MCF 10A (cell line): ENCODE results near the gene PROZ. TPM values are rescaled to one million over a fixed set of nuclear protein-coding genes. Genes with fewer than 3 reads are reported as not detected.

Experiments
- BruUV-seq: library from RNA; stranded (reverse); fragments of 400-500 nt; replicated peaks from 2 replicates; lab custom pipeline; 2021; lab: Mats Ljungman, UMichigan
- CTCF ChIA-PET: fragments of 300-600 bp; sonication (Branson Sonifier 250); formaldehyde crosslinking; extraction: SDS; loops from one replicate; lab custom pipeline; 2021; ENCODE audit warnings: antibody characterized with exemption, inconsistent platforms; lab: Yijun Ruan, JAX
- POLR2A ChIA-PET: fragments of 300-600, 350-650 bp; sonication (Branson Sonifier 250); formaldehyde crosslinking; extraction: SDS; loops from one replicate; lab custom pipeline; 2020; ENCODE audit warnings: antibody characterized with exemption, inconsistent platforms; lab: Yijun Ruan, JAX
- DNase-seq: peaks from one replicate; pipeline ENCODE4 v3.0.0-alpha.2; 2018; ENCODE audit not compliant: unreplicated experiment
- H3K27ac Mint-ChIP-seq: one replicate; pipeline ENCODE4 v1.8.0; 2022; ENCODE audit warnings: mild to moderate bottlenecking, low read depth, mixed read lengths; ENCODE audit not compliant: unreplicated experiment
- H3K27me3 Mint-ChIP-seq: one replicate; pipeline ENCODE4 v1.8.0; 2022; ENCODE audit warnings: mixed read lengths; ENCODE audit not compliant: insufficient read depth, unreplicated experiment
- H3K36me3 Mint-ChIP-seq: one replicate; pipeline ENCODE4 v1.8.0; 2022; ENCODE audit warnings: mild to moderate bottlenecking, moderate library complexity, mixed read lengths; ENCODE audit not compliant: insufficient read depth, unreplicated experiment
- H3K4me1 Mint-ChIP-seq: one replicate; pipeline ENCODE4 v1.8.0; 2022; ENCODE audit warnings: mixed read lengths; ENCODE audit not compliant: insufficient read depth, unreplicated experiment
- H3K4me3 Mint-ChIP-seq: one replicate; pipeline ENCODE4 v1.8.0; 2022; ENCODE audit warnings: mild to moderate bottlenecking, moderate library complexity, mixed read lengths; ENCODE audit not compliant: unreplicated experiment
- H3K9me3 Mint-ChIP-seq: one replicate; pipeline ENCODE4 v1.8.0; 2022; ENCODE audit warnings: mixed read lengths; ENCODE audit not compliant: unreplicated experiment
- intact Hi-C: fragments of 100-400 bp; cut with micrococcal nuclease; formaldehyde crosslinking; loops from 2 replicates; pipeline ENCODE4 v1.14.1; 2022
- total RNA-seq: library from RNA; stranded (reverse); gene quantifications from 2 replicates; pipeline ENCODE4 v1.2.3, GENCODE V29; 2022
- TF ChIP-seq, protein P1 (sequence below): fragments of 200-600 bp; IDR thresholded peaks from one replicate; pipeline ENCODE4 v1.8.0; 2022; ENCODE audit warnings: antibody characterized with exemption, mild to moderate bottlenecking; ENCODE audit not compliant: unreplicated experiment

PROZ gene
- total RNA-seq, 1 experiment from 2014 or later = not detected

- Mint-ChIP-seq H3K4me1 (no peaks in the 10 kb centered on the region), H3K9me3 (peaks cover 18% of the 10 kb centered on the region), H3K4me3 (no peak overlapping the region), H3K36me3 (peaks cover 40% of the 10 kb centered on the region), H3K27ac (no peak overlapping the region), H3K27me3 (peaks cover 7% of the 10 kb centered on the region)
- DNase-seq = no peak
- intact Hi-C loops = no loop called here
- TF ChIP-seq, protein P1, sequence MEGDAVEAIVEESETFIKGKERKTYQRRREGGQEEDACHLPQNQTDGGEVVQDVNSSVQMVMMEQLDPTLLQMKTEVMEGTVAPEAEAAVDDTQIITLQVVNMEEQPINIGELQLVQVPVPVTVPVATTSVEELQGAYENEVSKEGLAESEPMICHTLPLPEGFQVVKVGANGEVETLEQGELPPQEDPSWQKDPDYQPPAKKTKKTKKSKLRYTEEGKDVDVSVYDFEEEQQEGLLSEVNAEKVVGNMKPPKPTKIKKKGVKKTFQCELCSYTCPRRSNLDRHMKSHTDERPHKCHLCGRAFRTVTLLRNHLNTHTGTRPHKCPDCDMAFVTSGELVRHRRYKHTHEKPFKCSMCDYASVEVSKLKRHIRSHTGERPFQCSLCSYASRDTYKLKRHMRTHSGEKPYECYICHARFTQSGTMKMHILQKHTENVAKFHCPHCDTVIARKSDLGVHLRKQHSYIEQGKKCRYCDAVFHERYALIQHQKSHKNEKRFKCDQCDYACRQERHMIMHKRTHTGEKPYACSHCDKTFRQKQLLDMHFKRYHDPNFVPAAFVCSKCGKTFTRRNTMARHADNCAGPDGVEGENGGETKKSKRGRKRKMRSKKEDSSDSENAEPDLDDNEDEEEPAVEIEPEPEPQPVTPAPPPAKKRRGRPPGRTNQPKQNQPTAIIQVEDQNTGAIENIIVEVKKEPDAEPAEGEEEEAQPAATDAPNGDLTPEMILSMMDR = no peak
- ChIA-PET POLR2A (no interaction called here), CTCF (no interaction called here)
- BruUV-seq = no TSS peak
These were observed 9.8 kb downstream of the PROZ start for GRCh38 chr13:113168211-113168610.

DNA sequence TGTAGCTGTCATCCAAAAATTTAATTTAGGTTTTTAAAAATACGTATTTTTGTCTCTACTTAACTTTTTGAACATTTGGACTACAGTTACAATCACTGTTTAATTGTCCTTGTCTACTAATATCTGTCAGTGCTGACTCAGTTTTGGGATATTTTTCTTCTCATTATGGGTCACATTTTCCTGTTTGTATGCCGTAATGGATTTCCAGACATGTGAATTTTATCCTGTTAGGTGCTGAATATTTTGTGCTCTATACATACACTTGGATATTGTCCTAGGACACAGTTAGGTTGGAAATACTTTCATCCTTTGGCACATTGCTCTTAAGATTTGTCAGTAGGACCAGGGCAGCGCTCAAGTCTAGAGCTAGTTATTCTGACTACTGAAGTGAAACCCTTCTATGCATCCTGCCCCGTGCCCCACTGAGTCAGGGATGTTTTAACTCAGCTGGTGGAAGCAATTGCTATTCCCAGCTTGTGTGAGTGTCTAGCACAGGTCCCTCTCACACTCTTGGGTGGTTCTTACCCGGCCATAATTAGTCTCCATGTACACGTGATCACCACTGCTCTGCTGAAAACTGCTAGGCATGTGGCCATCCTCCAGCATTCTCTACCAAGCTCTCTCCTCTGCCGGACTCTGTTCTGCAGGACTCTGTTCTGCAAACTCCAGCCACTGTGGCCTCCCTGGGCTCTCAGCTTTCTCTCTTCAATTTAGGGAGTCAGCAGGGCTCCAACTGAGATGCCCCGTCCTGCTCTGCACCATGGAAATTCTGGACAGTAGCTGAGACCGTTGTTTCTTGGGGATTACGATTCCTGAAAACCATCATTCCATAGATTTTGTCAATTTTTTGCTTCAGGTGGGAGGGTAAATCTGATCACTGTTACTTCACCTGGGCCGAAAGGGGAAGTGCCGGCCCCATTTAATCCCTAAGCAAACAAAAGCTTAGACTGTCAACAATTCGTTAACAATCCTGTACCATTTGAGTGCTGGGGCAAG is 11.1 kb downstream of the PROZ start:
- BruUV-seq = no TSS peak
- Mint-ChIP-seq H3K27ac (no peak overlapping the region), H3K4me1 (no peaks in the 10 kb centered on the region), H3K27me3 (no peaks in the 10 kb centered on the region), H3K9me3 (peaks cover 18% of the 10 kb centered on the region), H3K4me3 (no peak overlapping the region), H3K36me3 (peaks cover 48% of the 10 kb centered on the region)
- intact Hi-C loops = no loop called here
- CTCF ChIA-PET = no interaction called here
- TF ChIP-seq, protein P1 = no peak
- no peak for DNase-seq
- POLR2A ChIA-PET = interaction anchor here (0.7 to 1.3 kb wide), 2 partner anchors 9 to 38 kb away, joined by 3 to 4 read pairs; no protein-coding TSS in a partner anchor

- no peak overlapping the region for H3K27ac Mint-ChIP-seq
- H3K4me1 Mint-ChIP-seq = no peaks in the 10 kb centered on the region
- peaks cover 18% of the 10 kb centered on the region for H3K9me3 Mint-ChIP-seq
- ChIA-PET POLR2A (no interaction called here), CTCF (interaction anchor here (0.6 kb wide), 1 partner anchor 142 kb away, joined by 4 read pairs; no protein-coding TSS in a partner anchor)
- no peaks in the 10 kb centered on the region for H3K27me3 Mint-ChIP-seq
- H3K4me3 Mint-ChIP-seq = no peak overlapping the region
- TF ChIP-seq, protein P1 = no peak
- peaks cover 48% of the 10 kb centered on the region for H3K36me3 Mint-ChIP-seq
- no peak for DNase-seq
- intact Hi-C loops = no loop called here
- BruUV-seq = no TSS peak
These were observed 12.1 kb downstream of the PROZ start for GRCh38 chr13:113170511-113170910.
